WTC11 (cell line): ENCODE results near the gene BRAF. TPM values are rescaled to one million over a fixed set of nuclear protein-coding genes. Genes with fewer than 3 reads are reported as not detected.

Source experiments
- ATAC-seq: fragments of 200-7000 bp; cut with Tn5 transposase; 2 replicates; pipeline ENCODE4 v1.10.0; 2021; ENCODE audit warnings: mild to moderate bottlenecking, moderate library complexity
- Bru-seq: library from RNA; stranded (reverse); fragments of 400-500 nt; gene quantifications from one replicate; lab custom pipeline; 2021; lab: Mats Ljungman, UMichigan
- CTCF ChIA-PET: fragments of 300-600 bp; sonication (Branson Sonifier 250); formaldehyde crosslinking; loops from one replicate; lab custom pipeline; 2021; ENCODE audit warnings: antibody characterized with exemption; lab: Charles Lee
- POLR2A ChIA-PET: fragments of 350-600 bp; sonication (Branson Sonifier 250); formaldehyde crosslinking; loops from one replicate; lab custom pipeline; 2021; ENCODE audit warnings: antibody characterized with exemption; lab: Charles Lee
- DNase-seq: peaks from one replicate; pipeline ENCODE4 v3.0.0; 2021; ENCODE audit warnings: low spot score
- H3K27ac Mint-ChIP-seq: 2 replicates; pipeline ENCODE4 v1.8.0; 2021; ENCODE audit warnings: mixed read lengths
- H3K27me3 Mint-ChIP-seq: 2 replicates; pipeline ENCODE4 v1.8.0; 2021; ENCODE audit warnings: low read depth, mild to moderate bottlenecking, moderate library complexity, mixed read lengths
- H3K36me3 Mint-ChIP-seq: 2 replicates; pipeline ENCODE4 v1.8.0; 2021; ENCODE audit warnings: mixed read lengths
- H3K4me1 Mint-ChIP-seq: 2 replicates; pipeline ENCODE4 v1.8.0; 2022; ENCODE audit warnings: mixed read lengths
- H3K4me3 Mint-ChIP-seq: 2 replicates; pipeline ENCODE4 v1.8.0; 2021; ENCODE audit warnings: mild to moderate bottlenecking, moderate library complexity, mixed read lengths
- H3K9me3 Mint-ChIP-seq: 2 replicates; pipeline ENCODE4 v1.8.0; 2021; ENCODE audit warnings: mixed read lengths
- ATF1 ChIP-seq: sonication (generic); formaldehyde crosslinking; IDR thresholded peaks from 2 replicates; pipeline ENCODE4 v1.8.1; 2023; ENCODE audit warnings: mild to moderate bottlenecking, moderate library complexity, missing genetic modification reagents
- CREM ChIP-seq: sonication (generic); formaldehyde crosslinking; IDR thresholded peaks from 2 replicates; pipeline ENCODE4 v1.8.1; 2022; ENCODE audit warnings: mild to moderate bottlenecking, missing genetic modification reagents, moderate library complexity
- ETV6 ChIP-seq: sonication (generic); formaldehyde crosslinking; IDR thresholded peaks from 2 replicates; pipeline ENCODE4 v1.8.1; 2022; ENCODE audit warnings: mild to moderate bottlenecking, missing genetic modification reagents
- HMGA2 ChIP-seq: fragments of 250-450 bp; sonication (Bioruptor Pico); IDR thresholded peaks from 2 replicates; pipeline ENCODE4 v1.4.0; 2021; ENCODE audit warnings: mild to moderate bottlenecking, moderate library complexity
- NFATC4 ChIP-seq: fragments of 250-450 bp; sonication (Bioruptor Pico); IDR thresholded peaks from 2 replicates; pipeline ENCODE4 v1.9.0; 2021; ENCODE audit warnings: mild to moderate bottlenecking
- SMAD4 ChIP-seq: sonication (generic); formaldehyde crosslinking; IDR thresholded peaks from 2 replicates; pipeline ENCODE4 v1.8.0; 2022; ENCODE audit warnings: mild to moderate bottlenecking, missing genetic modification reagents
- SP1 ChIP-seq: sonication (generic); formaldehyde crosslinking; conservative IDR thresholded peaks from 2 replicates; pipeline ENCODE4 v1.8.1; 2022; ENCODE audit warnings: missing genetic modification reagents
- TCF7 ChIP-seq: sonication (generic); formaldehyde crosslinking; IDR thresholded peaks from 2 replicates; pipeline ENCODE4 v1.8.0; 2022; ENCODE audit warnings: mild to moderate bottlenecking, low read depth, missing genetic modification reagents, moderate library complexity
- TEAD1 ChIP-seq: sonication (generic); formaldehyde crosslinking; IDR thresholded peaks from 2 replicates; pipeline ENCODE4 v1.8.0; 2022; ENCODE audit warnings: mild to moderate bottlenecking, missing genetic modification reagents
- ZBTB21 ChIP-seq: sonication (generic); formaldehyde crosslinking; IDR thresholded peaks from 2 replicates; pipeline ENCODE4 v1.8.1; 2023; ENCODE audit warnings: mild to moderate bottlenecking, missing genetic modification reagents, borderline replicate concordance
- ZNF121 ChIP-seq: sonication (generic); formaldehyde crosslinking; IDR thresholded peaks from 2 replicates; pipeline ENCODE4 v1.8.0; 2023; ENCODE audit warnings: missing genetic modification reagents
- ZNF219 ChIP-seq: sonication (generic); formaldehyde crosslinking; IDR thresholded peaks from 2 replicates; pipeline ENCODE4 v1.8.0; 2023; ENCODE audit warnings: missing genetic modification reagents, mild to moderate bottlenecking, borderline replicate concordance
- ZNF317 ChIP-seq: sonication (generic); formaldehyde crosslinking; IDR thresholded peaks from 2 replicates; pipeline ENCODE4 v1.8.1; 2023; ENCODE audit warnings: low read depth, mild to moderate bottlenecking, moderate library complexity, missing genetic modification reagents, borderline replicate concordance
- ZNF423 ChIP-seq: fragments of 250-450 bp; sonication (Bioruptor Pico); IDR thresholded peaks from 2 replicates; pipeline ENCODE4 v2.1.2; 2022; ENCODE audit warnings: mild to moderate bottlenecking, moderate library complexity
- long read RNA-seq, 3 experiments: library from RNA in 1 of 3; library from capped mRNA in 1 of 3; library from polyadenylated mRNA in 1 of 3; unstranded in 2 of 3; stranded (forward) in 1 of 3; transcript quantifications; one replicate each; pipeline ENCODE4 v2.0.0, GENCODE V29; 2021
- total RNA-seq: library from RNA; stranded (reverse); gene quantifications from 3 replicates; pipeline ENCODE4 v1.2.3, GENCODE V29; 2021
- TF ChIP-seq, protein P1 (sequence below): sonication (generic); formaldehyde crosslinking; IDR thresholded peaks from 2 replicates; pipeline ENCODE4 v1.8.1; 2023; ENCODE audit warnings: mild to moderate bottlenecking, moderate library complexity, missing genetic modification reagents
- TF ChIP-seq, protein P2 (sequence below): sonication (generic); formaldehyde crosslinking; IDR thresholded peaks from 2 replicates; pipeline ENCODE4 v1.8.0; 2022; ENCODE audit warnings: mild to moderate bottlenecking, missing genetic modification reagents
- TF ChIP-seq, protein P3 (sequence below): sonication (generic); formaldehyde crosslinking; IDR thresholded peaks from 2 replicates; pipeline ENCODE4 v1.8.1; 2022; ENCODE audit warnings: mild to moderate bottlenecking, missing genetic modification reagents, moderate library complexity, borderline replicate concordance
- TF ChIP-seq, protein P4 (sequence below): fragments of 250-450 bp; sonication (Bioruptor Pico); IDR thresholded peaks from 2 replicates; pipeline ENCODE4 v1.9.0; 2021; ENCODE audit warnings: mild to moderate bottlenecking
- TF ChIP-seq, protein P5 (sequence below): sonication (generic); formaldehyde crosslinking; IDR thresholded peaks from 2 replicates; pipeline ENCODE4 v1.8.1; 2023; ENCODE audit warnings: mild to moderate bottlenecking, missing genetic modification reagents, moderate library complexity
- TF ChIP-seq, protein P6 (sequence below): sonication (generic); formaldehyde crosslinking; IDR thresholded peaks from 2 replicates; pipeline ENCODE4 v1.8.0; 2023; ENCODE audit warnings: missing genetic modification reagents, mild to moderate bottlenecking, borderline replicate concordance

BRAF gene
- total RNA-seq (29.2 to 33.1 TPM (median 32.0 TPM) in 3 replicates), Bru-seq, nascent RNA (percentile 79 among the genes with signal in this experiment)
- long read RNA-seq, experiment 1, full-length matches to known transcripts, result 34 of 77 reads
- long read RNA-seq, experiment 1, partial matches to known transcripts, result 11 of 77 reads
- long read RNA-seq, experiment 1, other reads (novel, unspliced or antisense), result 32 of 77 reads
- long read RNA-seq, experiment 2, full-length matches to known transcripts, result 16 of 35 reads
- long read RNA-seq, experiment 2, partial matches to known transcripts, result 6 of 35 reads
- long read RNA-seq, experiment 2, other reads (novel, unspliced or antisense), result 13 of 35 reads
- long read RNA-seq, experiment 3, partial matches to known transcripts, result 2 of 3 reads
- long read RNA-seq, experiment 3, other reads (novel, unspliced or antisense), result 1 of 3 reads

DNA sequence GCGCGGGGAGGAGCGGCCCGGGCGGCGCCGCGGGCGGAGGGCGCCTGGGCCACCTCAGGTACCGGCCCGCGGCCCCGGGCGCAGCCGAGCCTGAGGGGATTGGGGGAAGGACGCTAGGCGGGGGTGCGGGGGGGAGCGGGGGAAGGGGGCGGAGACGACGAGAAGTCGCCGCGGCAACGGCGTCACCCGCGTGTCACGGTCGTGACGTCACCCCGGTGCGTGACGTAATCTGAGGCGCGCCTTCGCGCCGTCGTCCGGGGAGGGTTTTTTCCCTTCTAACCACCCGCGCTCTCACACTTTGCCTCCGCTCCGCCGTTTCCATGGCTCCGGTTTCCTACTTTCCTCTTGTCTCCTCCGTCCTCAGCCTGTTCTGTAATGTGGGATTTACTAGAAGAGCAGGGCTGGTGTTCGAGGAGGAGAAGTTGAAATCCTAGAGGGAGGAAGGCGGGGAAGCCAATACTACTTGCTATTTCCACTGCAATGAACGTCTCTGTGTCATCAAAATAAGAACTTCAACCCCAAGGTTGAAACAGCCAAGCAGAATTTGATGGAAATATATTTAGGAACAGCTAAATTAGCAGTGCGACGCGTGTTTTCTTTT lies at the start of gene BRAF:
TSS of gene BRAF (minus strand) at position 109 of the 601 bp plus-strand sequence. CDS start 226 bp downstream, outside the sequence.
- Mint-ChIP-seq H3K4me3 (peak within 1 kb of the TSS; percentile 96), H3K4me1 (peaks cover 5% of the 10 kb centered on the region; the same call in 1 of the 2 replicates), H3K9me3 (no peaks in the 10 kb centered on the region), H3K27me3 (peaks cover 25% of the 10 kb centered on the region), H3K27ac (peak within 1 kb of the TSS; percentile 100), H3K36me3 (no peaks in the 10 kb centered on the region)
- POLR2A ChIA-PET, result interaction anchor here (1.2 kb wide), 1 partner anchor 113 kb away, joined by 5 read pairs; no protein-coding TSS in a partner anchor
- ATAC-seq, result peak; percentile 44
- DNase-seq, result peak; percentile 91
- CTCF ChIA-PET, result interaction anchor here (1.1 to 1.8 kb wide), 2 partner anchors 21 to 114 kb away, joined by 3 to 8 read pairs; no protein-coding TSS in a partner anchor
- TF ChIP-seq CREM (CRISPR knock-in tag) (peak; percentile 95), ZNF423 (no peak), ZNF219 (CRISPR knock-in tag) (no peak), ZNF317 (CRISPR knock-in tag) (no peak), ETV6 (no peak), NFATC4 (no peak), HMGA2 (CRISPR knock-in tag) (no peak), ATF1 (CRISPR knock-in tag) (0 out of 2 replicates have a peak, but pooled peaks have one; percentile 41), SMAD4 (CRISPR knock-in tag) (no peak), TCF7 (CRISPR knock-in tag) (no peak), ZBTB21 (CRISPR knock-in tag) (peak; percentile 99; the same call in 1 of the 2 replicates), TEAD1 (CRISPR knock-in tag) (0 out of 2 replicates have a peak, but pooled peaks have one; percentile 30), SP1 (CRISPR knock-in tag) (peak; percentile 52), ZNF121 (CRISPR knock-in tag) (no peak)
- TF ChIP-seq, protein P1, sequence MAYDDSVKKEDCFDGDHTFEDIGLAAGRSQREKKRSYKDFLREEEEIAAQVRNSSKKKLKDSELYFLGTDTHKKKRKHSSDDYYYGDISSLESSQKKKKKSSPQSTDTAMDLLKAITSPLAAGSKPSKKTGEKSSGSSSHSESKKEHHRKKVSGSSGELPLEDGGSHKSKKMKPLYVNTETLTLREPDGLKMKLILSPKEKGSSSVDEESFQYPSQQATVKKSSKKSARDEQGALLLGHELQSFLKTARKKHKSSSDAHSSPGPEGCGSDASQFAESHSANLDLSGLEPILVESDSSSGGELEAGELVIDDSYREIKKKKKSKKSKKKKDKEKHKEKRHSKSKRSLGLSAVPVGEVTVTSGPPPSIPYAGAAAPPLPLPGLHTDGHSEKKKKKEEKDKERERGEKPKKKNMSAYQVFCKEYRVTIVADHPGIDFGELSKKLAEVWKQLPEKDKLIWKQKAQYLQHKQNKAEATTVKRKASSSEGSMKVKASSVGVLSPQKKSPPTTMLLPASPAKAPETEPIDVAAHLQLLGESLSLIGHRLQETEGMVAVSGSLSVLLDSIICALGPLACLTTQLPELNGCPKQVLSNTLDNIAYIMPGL, result 0 out of 2 replicates have a peak, but pooled peaks have one; percentile 7
- TF ChIP-seq, protein P2, sequence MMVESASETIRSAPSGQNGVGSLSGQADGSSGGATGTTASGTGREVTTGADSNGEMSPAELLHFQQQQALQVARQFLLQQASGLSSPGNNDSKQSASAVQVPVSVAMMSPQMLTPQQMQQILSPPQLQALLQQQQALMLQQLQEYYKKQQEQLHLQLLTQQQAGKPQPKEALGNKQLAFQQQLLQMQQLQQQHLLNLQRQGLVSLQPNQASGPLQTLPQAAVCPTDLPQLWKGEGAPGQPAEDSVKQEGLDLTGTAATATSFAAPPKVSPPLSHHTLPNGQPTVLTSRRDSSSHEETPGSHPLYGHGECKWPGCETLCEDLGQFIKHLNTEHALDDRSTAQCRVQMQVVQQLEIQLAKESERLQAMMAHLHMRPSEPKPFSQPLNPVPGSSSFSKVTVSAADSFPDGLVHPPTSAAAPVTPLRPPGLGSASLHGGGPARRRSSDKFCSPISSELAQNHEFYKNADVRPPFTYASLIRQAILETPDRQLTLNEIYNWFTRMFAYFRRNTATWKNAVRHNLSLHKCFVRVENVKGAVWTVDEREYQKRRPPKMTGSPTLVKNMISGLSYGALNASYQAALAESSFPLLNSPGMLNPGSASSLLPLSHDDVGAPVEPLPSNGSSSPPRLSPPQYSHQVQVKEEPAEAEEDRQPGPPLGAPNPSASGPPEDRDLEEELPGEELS (CRISPR knock-in tag), result peak; percentile 28; the same call in 1 of the 2 replicates
- TF ChIP-seq, protein P3, sequence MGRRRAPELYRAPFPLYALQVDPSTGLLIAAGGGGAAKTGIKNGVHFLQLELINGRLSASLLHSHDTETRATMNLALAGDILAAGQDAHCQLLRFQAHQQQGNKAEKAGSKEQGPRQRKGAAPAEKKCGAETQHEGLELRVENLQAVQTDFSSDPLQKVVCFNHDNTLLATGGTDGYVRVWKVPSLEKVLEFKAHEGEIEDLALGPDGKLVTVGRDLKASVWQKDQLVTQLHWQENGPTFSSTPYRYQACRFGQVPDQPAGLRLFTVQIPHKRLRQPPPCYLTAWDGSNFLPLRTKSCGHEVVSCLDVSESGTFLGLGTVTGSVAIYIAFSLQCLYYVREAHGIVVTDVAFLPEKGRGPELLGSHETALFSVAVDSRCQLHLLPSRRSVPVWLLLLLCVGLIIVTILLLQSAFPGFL (CRISPR knock-in tag), result no peak
- TF ChIP-seq, protein P4, sequence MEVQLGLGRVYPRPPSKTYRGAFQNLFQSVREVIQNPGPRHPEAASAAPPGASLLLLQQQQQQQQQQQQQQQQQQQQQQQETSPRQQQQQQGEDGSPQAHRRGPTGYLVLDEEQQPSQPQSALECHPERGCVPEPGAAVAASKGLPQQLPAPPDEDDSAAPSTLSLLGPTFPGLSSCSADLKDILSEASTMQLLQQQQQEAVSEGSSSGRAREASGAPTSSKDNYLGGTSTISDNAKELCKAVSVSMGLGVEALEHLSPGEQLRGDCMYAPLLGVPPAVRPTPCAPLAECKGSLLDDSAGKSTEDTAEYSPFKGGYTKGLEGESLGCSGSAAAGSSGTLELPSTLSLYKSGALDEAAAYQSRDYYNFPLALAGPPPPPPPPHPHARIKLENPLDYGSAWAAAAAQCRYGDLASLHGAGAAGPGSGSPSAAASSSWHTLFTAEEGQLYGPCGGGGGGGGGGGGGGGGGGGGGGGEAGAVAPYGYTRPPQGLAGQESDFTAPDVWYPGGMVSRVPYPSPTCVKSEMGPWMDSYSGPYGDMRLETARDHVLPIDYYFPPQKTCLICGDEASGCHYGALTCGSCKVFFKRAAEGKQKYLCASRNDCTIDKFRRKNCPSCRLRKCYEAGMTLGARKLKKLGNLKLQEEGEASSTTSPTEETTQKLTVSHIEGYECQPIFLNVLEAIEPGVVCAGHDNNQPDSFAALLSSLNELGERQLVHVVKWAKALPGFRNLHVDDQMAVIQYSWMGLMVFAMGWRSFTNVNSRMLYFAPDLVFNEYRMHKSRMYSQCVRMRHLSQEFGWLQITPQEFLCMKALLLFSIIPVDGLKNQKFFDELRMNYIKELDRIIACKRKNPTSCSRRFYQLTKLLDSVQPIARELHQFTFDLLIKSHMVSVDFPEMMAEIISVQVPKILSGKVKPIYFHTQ (CRISPR knock-in tag), result no peak
- TF ChIP-seq, protein P5, sequence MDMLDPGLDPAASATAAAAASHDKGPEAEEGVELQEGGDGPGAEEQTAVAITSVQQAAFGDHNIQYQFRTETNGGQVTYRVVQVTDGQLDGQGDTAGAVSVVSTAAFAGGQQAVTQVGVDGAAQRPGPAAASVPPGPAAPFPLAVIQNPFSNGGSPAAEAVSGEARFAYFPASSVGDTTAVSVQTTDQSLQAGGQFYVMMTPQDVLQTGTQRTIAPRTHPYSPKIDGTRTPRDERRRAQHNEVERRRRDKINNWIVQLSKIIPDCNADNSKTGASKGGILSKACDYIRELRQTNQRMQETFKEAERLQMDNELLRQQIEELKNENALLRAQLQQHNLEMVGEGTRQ, result no peak
- TF ChIP-seq, protein P6, sequence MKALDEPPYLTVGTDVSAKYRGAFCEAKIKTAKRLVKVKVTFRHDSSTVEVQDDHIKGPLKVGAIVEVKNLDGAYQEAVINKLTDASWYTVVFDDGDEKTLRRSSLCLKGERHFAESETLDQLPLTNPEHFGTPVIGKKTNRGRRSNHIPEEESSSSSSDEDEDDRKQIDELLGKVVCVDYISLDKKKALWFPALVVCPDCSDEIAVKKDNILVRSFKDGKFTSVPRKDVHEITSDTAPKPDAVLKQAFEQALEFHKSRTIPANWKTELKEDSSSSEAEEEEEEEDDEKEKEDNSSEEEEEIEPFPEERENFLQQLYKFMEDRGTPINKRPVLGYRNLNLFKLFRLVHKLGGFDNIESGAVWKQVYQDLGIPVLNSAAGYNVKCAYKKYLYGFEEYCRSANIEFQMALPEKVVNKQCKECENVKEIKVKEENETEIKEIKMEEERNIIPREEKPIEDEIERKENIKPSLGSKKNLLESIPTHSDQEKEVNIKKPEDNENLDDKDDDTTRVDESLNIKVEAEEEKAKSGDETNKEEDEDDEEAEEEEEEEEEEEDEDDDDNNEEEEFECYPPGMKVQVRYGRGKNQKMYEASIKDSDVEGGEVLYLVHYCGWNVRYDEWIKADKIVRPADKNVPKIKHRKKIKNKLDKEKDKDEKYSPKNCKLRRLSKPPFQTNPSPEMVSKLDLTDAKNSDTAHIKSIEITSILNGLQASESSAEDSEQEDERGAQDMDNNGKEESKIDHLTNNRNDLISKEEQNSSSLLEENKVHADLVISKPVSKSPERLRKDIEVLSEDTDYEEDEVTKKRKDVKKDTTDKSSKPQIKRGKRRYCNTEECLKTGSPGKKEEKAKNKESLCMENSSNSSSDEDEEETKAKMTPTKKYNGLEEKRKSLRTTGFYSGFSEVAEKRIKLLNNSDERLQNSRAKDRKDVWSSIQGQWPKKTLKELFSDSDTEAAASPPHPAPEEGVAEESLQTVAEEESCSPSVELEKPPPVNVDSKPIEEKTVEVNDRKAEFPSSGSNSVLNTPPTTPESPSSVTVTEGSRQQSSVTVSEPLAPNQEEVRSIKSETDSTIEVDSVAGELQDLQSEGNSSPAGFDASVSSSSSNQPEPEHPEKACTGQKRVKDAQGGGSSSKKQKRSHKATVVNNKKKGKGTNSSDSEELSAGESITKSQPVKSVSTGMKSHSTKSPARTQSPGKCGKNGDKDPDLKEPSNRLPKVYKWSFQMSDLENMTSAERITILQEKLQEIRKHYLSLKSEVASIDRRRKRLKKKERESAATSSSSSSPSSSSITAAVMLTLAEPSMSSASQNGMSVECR (CRISPR knock-in tag), result no peak
